HG02610 (cell line): ENCODE data around the gene ACSM2B.
"Not testable (repeated sequence)": the region's sequence is repeated elsewhere in the genome, so short reads cannot be mapped to it uniquely, and the experiment has no call there.

Experiments used
- ATAC-seq: cut with Tn5 transposase; IDR thresholded peaks from one replicate; pipeline ENCODE4 v1.9.1; 2021; ENCODE audit warnings: mild to moderate bottlenecking, moderate library complexity; ENCODE audit not compliant: unreplicated experiment

Gene ACSM2B

GRCh38 chr16:20576145-20576544, at the start of gene ACSM2B:
Gene ACSM2B, minus strand, starts transcription at chr16:20576367. Its CDS starts 11,522 bp downstream, at chr16:20564845.
- not testable (repeated sequence) for ATAC-seq

- no peak for ATAC-seq
These were observed 49.0 kb upstream of the ACSM2B start for GRCh38 chr16:20624882-20625807.

GRCh38 chr16:20624205-20624604, 48.0 kb upstream of the ACSM2B start:
- ATAC-seq, result no peak

GRCh38 chr16:20622498-20622870, 46.3 kb upstream of the ACSM2B start:
- ATAC-seq, result no peak

GRCh38 chr16:20621406-20621805, 45.2 kb upstream of the ACSM2B start:
- no peak for ATAC-seq

GRCh38 chr16:20620770-20621169, 44.6 kb upstream of the ACSM2B start:
- no peak for ATAC-seq

- ATAC-seq, result no peak
These were observed 43.8 kb upstream of the ACSM2B start for GRCh38 chr16:20620003-20620402.

- no peak for ATAC-seq
These were observed 41.1 kb upstream of the ACSM2B start for GRCh38 chr16:20617271-20617670.

- no peak for ATAC-seq
These were observed 38.3 kb upstream of the ACSM2B start for GRCh38 chr16:20614186-20615141.

GRCh38 chr16:20613481-20614185, 37.5 kb upstream of the ACSM2B start:
- no peak for ATAC-seq

- no peak for ATAC-seq
These were observed 36.6 kb upstream of the ACSM2B start for GRCh38 chr16:20612551-20613480.

GRCh38 chr16:20611975-20612481, 35.9 kb upstream of the ACSM2B start:
- no peak for ATAC-seq

GRCh38 chr16:20611350-20611902, 35.3 kb upstream of the ACSM2B start:
- no peak for ATAC-seq

GRCh38 chr16:20610892-20611349, 34.8 kb upstream of the ACSM2B start:
- ATAC-seq, result no peak

GRCh38 chr16:20610211-20610891, 34.2 kb upstream of the ACSM2B start:
- no peak for ATAC-seq

- ATAC-seq, result not testable (repeated sequence)
These were observed 26.0 kb upstream of the ACSM2B start for GRCh38 chr16:20602205-20602604.

GRCh38 chr16:20599475-20599874, 23.3 kb upstream of the ACSM2B start:
- not testable (repeated sequence) for ATAC-seq

- ATAC-seq, result no peak
These were observed 22.8 kb upstream of the ACSM2B start for GRCh38 chr16:20598832-20599469.
